Astrocyte of the hippocampus (primary cell): ENCODE results near the gene MCF2L2.
"Not testable (repeated sequence)": the region's sequence is repeated elsewhere in the genome, so short reads cannot be mapped to it uniquely, and the experiment has no call there.

Source experiments
- DNase-seq: peaks from one replicate; pipeline ENCODE4 v3.0.0; 2011; ENCODE audit warnings: low read depth, low spot score

The MCF2L2 gene

GRCh38 chr3:183178512-183178832 lies 249.9 kb downstream of the MCF2L2 start:
- no peak for DNase-seq

GRCh38 chr3:183172051-183172639 lies 256.3 kb downstream of the MCF2L2 start:
- DNase-seq = no peak

GRCh38 chr3:183167975-183168374 lies 260.4 kb downstream of the MCF2L2 start:
- not testable (repeated sequence) for DNase-seq

GRCh38 chr3:183163563-183163962 lies 264.9 kb downstream of the MCF2L2 start:
- no peak for DNase-seq

GRCh38 chr3:183161552-183162336 lies 266.7 kb downstream of the MCF2L2 start:
- DNase-seq = no peak

GRCh38 chr3:183160616-183161015 lies 267.8 kb downstream of the MCF2L2 start:
- DNase-seq = no peak

GRCh38 chr3:183159333-183159732 lies 269.1 kb downstream of the MCF2L2 start:
- DNase-seq = no peak

GRCh38 chr3:183158551-183159006 lies 269.8 kb downstream of the MCF2L2 start:
- DNase-seq = peak; percentile 81

GRCh38 chr3:183158113-183158512 lies 270.3 kb downstream of the MCF2L2 start:
- DNase-seq = no peak

- no peak for DNase-seq
Observed at GRCh38 chr3:183156266-183156665, 272.2 kb downstream of the MCF2L2 start.

- no peak for DNase-seq
Observed at GRCh38 chr3:183155499-183155898, 272.9 kb downstream of the MCF2L2 start.

GRCh38 chr3:183153210-183153950 lies 275.0 kb downstream of the MCF2L2 start:
- no peak for DNase-seq

GRCh38 chr3:183151821-183152351 lies 276.5 kb downstream of the MCF2L2 start:
- DNase-seq = no peak

- no peak for DNase-seq
Observed at GRCh38 chr3:183151086-183151485, 277.3 kb downstream of the MCF2L2 start.

- DNase-seq = no peak
Observed at GRCh38 chr3:183149915-183150750, 278.3 kb downstream of the MCF2L2 start.

GRCh38 chr3:183148056-183148455 lies 280.4 kb downstream of the MCF2L2 start:
- peak; percentile 93 for DNase-seq

- DNase-seq = no peak
Observed at GRCh38 chr3:183144363-183144762, 284.1 kb downstream of the MCF2L2 start.

- no peak for DNase-seq
Observed at GRCh38 chr3:183142199-183142598, 286.2 kb downstream of the MCF2L2 start.

GRCh38 chr3:183134844-183135243 lies 293.6 kb downstream of the MCF2L2 start:
- DNase-seq = no peak

- DNase-seq = no peak
Observed at GRCh38 chr3:183132409-183132808, 296.0 kb downstream of the MCF2L2 start.

GRCh38 chr3:183131735-183132134 lies 296.7 kb downstream of the MCF2L2 start:
- DNase-seq = no peak
